ENCODE results near the gene KPNA2. TPM values are rescaled to one million over a fixed set of nuclear protein-coding genes. Genes with fewer than 3 reads are reported as not detected.

KPNA2 gene
- total and polyA plus RNA-seq, 2 of the 13 experiments (the other 11 are each of a cell fraction or from before 2014, with no cell fraction given) = 111 to 305 TPM

GRCh38 chr17:68020409-68020756 lies 15.2 kb upstream of the KPNA2 start (continued):
- TF ChIP-seq RORA (CRISPR knock-in tag; IDR thresholded peaks at IDR 0.05) = peak; percentile 20; the same call in 1 of the 2 replicates
- TF ChIP-seq NFE2L1 (CRISPR knock-in tag; IDR thresholded peaks at IDR 0.05; ENCODE audit: borderline replicate concordance) = no peak
- TF ChIP-seq ZSCAN31 (CRISPR knock-in tag; IDR thresholded peaks at IDR 0.05; ENCODE audit: low read depth) = no peak
- no peak for TF ChIP-seq NFE2L2 (IDR thresholded peaks at IDR 0.05; ENCODE audit: low read length)
- no peak for TF ChIP-seq ZSCAN12 (CRISPR knock-in tag; IDR thresholded peaks at IDR 0.05)
- 0 out of 2 replicates have a peak, but pooled peaks have one; percentile 11 for TF ChIP-seq NCOR1 (IDR thresholded peaks at IDR 0.05; ENCODE audit: borderline replicate concordance, low read length)
- TF ChIP-seq TFE3 (CRISPR knock-in tag; IDR thresholded peaks at IDR 0.05) = no peak
- TF ChIP-seq HNF4A (CRISPR knock-in tag; IDR thresholded peaks at IDR 0.05) = peak; percentile 73
- no peak for TF ChIP-seq STAT5B (CRISPR knock-in tag; IDR thresholded peaks at IDR 0.05)
- no peak for TF ChIP-seq ZNF407 (CRISPR knock-in tag; IDR thresholded peaks at IDR 0.05; ENCODE audit: not compliant biosample characterization)
- no peak for TF ChIP-seq RXRB (CRISPR knock-in tag; IDR thresholded peaks at IDR 0.05; ENCODE audit: borderline replicate concordance)
- TF ChIP-seq ZNF512 (CRISPR knock-in tag; IDR thresholded peaks at IDR 0.05) = no peak
- no peak for TF ChIP-seq KMT2B (CRISPR knock-in tag; IDR thresholded peaks at IDR 0.05)

Data from HepG2 (cell line).